Measurements from ENCODE around the gene CCDC57. TPM values are rescaled to one million over a fixed set of nuclear protein-coding genes. Genes with fewer than 3 reads are reported as not detected.
A peak's percentile ranks its signal among the peaks of the same experiment; 100 is the strongest.

Gene CCDC57
- total RNA-seq, 1 donor from 2014 or later: 24.7 TPM

DNA sequence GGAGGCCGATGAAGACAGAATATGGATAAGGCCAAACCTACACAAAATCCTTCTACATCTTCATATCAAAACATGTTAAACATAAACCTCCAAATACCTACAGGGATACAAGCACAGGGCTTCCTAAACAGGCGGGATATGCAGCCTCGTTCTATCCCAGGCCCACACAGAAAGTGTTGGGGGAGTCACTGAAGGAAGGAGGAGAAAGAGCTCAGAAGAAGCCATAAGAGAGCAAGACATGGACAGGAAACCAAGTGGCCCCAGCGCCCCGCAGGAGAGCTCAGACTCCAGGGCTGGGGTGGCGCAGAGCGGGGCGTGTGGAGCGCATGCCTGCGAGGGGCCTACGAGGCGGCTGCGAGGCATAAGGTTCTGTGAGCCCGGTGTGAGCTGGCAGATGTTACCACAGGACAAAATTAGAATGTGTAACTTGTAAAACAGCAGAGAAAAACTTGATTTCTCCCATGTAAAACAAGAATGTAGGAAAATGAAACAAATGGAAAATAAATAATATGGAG, 103.6 kb downstream of the CCDC57 start:
- no peak for DNase-seq (ENCODE audit: low spot score)

DNA sequence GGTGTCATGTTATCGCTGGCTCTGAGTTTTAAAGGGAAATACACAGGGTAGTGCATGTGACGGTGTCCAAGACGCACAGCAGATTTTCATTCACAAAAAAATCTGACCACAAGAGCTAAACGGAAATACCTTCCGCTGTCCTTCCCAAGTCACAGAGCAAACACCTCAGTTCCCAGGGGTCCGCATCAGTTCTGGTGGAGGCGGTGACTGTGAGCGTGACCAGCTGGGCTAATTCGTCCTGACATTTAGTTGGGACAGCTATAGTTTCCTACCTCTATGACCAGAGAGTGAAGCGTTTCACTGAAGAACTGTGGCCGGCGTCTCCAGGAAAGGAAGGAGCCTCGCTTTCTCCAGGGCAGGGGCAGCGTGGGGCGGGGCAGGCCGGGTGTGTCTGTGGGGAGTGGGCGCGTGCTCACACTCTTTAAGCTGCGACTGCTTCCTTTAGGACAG, 104.1 kb downstream of the CCDC57 start:
- DNase-seq (ENCODE audit: low spot score): no peak

DNA sequence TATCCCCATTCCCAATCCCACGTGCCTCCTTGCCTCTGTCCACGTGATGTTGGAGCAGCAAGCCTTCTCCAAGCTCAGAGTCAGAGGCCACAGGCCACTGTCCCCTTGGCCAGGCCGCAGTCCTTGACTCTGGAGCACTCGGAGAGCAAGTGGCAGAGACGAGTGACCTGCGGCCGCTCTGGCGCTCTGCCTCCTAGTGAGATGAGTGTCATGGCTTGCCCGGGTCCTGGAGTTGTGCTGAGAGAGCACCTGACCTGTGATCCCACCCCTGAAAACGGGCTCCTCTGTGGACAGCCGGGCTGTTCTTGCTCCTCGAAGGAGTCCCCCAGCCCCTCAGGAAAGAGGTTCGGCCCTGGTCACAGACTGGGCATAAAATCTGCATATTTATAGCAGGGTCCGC, 104.6 kb downstream of the CCDC57 start:
- no peak for DNase-seq (ENCODE audit: low spot score)

DNA sequence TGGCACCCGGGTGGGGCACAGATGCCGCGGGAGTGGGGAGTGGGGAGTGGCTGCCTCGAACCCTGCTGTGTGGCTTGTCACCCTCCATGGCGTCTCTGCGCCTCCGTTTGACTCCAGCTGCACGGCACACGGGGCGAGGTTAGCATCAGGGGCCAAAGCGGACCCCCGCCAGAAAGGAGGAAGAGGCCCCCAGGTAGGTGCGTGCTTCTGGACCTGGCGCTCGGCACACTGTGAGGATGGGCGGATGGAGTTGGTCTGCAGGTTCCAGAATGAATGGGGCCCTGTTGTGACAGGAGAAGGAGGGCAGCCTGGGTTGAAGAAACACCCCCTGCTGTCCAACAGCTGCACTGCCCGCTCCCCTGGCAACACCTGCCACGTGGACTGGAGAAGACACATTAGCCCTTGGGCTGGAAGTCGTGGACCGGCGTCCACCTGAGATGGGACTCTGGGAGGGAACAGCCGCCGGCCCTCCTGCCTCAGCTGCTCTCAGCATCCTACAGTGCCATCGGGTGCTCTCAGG, 105.2 kb downstream of the CCDC57 start:
- DNase-seq (ENCODE audit: low spot score): no peak

DNA sequence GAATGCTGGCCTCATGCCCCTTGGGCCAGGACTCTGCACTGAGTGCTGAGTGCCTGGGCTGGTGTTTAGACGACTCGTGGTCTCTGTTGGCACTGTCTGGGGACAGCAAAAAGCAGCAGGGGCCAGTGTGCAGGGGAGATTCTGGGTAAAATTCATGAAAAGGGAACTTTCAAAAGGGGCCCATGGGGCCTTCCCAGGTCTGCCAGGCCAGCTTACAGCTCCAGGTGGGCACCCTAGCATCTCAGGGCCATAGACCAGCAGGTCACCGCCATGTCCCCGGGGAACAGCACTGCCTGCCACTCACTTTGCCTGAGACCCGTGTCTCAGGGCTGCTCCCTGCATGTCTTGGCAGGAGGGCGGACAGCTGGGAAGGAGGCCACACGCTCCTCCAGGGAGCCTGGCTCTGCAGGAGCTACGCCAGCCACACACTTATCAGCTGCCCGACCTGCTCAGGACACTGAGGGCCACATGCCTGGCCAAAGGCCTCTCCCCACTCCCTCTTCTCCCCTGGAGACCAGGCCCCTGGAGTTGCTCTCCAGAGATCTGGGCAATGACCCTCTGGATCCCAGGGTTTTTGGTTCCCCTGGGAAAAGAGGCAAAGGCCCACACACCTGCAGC, 105.8 kb downstream of the CCDC57 start:
- DNase-seq (ENCODE audit: low spot score): no peak

DNA sequence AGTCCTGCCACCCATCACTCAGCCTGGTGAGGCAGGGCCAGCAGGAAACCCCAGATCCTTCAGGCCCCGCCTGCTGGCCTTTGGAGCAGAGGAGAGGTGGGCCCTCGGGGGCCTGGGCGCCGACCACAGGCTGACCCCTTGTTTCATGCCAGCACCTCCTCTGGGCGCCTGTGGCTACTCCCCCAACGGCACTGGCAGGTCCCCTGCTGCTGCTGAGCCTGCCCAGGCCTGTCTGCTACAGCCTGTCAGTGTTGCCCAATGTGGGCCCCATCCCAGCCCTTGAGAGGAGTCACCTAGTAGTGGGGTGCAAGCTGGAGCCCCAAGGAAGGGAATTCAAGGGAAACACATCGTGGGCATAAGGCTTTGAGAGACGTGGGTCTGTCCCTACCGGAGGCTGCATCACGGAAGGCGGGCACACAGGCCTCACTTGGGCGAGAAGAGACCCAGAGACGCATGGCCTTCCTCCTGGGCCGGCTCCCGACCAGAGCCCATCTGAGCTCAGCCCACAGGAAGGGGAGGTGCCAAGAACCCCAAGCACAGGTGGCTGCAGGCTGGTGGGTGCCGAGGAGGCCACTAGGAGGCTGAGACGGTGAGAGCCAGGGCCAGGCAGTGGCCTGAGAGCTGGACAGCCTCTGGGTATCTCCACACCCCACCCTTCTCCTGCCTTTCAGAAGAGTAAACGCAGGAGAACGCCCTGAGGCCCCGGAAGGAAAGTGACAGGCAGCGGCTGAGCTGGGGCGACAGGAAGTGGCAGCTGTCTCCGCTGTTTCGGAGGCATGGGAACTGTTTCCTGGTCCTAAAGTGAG, 106.6 kb downstream of the CCDC57 start:
- no peak for DNase-seq (ENCODE audit: low spot score)

DNA sequence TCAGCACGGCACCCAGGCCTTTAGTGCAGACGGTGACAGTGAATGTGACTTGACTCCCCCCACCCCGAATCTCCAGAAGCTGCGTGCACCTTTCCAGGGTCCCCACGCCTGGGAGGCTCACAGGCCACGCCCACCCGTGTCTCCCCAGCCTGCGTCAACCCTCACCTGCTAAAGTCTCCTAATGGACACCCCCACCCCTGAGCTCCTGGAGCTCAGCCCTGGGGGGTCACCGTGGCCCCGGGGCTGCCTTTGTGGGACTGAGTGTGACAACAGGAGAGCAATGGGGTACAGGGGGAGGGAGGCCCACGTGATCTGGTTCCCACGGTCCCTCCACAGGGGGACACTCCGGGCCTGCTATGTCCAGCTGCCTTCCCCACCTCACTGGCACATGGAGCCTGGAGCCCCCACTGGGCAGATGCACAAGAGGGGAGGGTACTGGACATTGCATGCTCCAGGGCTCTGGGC, 107.2 kb downstream of the CCDC57 start:
- no peak for DNase-seq (ENCODE audit: low spot score)

DNA sequence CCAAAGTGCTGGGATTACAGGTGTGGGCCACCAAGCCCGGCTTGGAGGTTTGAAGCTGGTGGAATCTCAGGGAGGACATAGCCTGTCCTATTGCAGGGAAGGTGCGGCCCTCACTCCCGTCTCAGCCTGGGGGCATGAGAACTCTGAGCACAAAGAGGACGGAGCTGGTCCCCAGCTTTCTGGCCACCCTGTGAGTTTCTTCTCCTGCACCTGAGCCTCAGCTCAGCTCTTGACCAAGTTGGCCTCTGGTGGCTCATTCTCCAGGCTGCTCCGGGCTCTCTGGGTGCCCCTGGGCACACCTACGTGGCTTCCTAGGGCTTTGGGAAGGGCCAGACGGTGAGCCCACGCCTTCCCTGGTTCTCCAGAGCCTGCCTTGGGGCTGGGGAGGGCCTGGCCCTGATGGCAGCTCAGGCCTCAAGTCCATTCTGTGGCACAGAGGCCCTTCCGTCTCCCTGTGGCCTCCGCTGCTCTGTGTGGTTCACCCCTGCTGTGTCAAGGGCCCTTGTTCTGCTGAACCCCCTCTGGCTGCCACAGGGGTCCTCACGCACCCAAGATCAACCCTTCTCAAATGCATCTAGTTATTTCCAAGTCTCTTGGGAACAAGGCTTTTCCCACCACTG, 107.7 kb downstream of the CCDC57 start:
- DNase-seq (ENCODE audit: low spot score): no peak

DNA sequence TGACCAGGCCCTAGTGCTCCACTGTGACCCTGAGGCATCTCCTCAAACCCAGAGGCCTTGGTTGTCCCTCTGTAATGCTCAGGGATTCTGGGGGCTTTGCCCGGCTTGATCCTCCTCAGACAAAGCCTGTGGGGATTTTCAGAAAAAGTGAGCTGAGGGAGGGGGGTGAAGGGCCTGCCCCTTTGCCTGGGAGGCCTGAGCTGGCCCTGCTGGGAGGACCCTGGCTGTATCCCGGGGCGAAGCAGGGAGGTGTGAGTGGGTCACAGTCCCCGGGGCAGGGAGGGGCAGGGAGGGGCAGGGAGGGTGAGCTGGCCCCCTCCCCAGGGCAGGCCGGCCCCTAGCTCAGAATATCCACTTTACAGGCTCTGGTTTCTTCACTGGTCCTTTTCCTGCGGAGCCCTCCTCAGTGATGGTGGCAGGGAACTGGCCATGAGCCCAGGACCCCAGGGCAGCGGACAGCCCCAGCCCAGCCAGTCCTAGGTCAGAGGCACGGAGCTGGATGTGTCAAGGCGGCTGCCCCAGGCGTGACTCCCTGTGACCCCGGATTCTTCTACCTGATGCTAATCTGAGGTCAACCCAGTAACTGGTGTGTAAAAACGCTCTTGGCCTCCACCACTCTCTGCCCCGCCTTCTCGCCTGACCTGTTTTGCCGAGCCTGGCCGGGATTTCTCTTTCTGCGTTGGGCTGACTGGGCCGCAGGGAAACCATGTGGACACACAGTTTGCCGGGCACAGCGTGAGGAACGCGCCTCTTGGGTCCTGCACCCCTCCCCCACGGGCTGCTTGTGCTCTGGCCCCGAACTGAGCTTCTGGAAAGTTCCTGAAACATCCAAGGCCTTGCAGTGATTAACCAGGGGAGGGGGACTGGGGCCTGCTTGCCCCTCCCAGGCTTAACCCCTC, 108.8 kb downstream of the CCDC57 start:
- no peak for DNase-seq (ENCODE audit: low spot score)

DNA sequence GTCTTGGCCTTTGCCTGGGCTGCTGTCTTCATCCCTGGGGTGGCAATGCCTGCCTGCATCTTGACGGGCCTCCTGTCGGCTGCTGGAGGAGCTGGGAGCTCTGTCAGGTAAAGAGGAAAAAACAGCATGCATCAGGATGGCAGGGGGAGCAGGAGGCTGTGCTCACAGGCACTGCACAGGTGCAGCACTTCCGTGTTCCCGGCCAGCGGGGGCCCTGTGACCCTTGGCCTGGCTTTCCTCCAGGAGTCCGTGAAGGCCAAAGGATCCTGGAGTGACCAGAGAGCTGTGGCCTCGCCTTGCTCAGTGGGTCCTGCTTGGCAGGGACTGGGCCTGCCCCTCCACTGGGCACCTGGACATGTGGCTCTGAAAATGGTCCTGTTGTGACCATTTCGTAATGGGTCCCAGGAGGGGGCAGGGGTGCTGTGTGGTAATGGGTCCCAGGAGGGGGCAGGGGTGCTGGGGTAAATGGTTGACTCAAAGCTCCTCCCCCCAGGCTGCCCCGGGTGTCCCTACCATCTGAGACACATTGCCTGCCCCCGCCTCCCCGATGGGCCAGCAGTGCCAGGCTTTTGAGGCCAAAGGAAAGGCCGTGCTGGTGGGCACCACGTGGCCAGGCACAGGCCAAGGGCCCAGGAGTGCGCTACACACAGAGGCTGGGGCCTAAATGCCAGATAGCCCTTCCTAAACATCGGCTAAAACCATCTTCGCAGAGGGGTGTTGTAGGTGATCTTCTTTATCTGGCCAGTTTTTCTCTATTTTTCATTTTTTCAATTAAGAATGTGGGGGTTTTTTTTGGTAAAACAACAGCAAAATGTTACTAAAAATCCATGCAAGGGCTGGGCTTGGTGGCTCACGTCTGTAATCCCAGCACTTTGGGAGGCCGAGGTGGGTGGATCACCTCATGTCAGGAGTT, 110.6 kb downstream of the CCDC57 start:
- no peak for DNase-seq (ENCODE audit: low spot score)

DNA sequence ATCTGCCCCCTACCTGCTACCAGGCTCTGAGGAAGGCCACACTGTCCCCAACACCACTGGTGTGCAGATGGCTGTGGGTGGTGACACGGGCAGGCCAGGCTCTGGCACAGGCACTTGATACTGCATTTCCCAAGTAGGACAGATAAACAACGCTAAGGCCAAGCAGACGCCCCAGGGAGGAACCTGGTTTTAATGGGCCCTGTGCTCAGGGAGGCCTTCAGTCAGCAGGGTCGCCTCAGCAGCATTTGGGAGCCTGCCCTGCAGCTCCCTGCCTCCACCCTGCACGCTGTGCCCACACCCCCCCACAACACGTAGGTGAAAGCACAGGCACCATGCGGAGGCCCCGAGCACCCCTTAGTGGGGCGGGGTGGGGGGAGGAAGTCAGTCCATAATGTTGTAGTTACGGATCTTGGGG, 111.3 kb downstream of the CCDC57 start:
- DNase-seq (ENCODE audit: low spot score): no peak

DNA sequence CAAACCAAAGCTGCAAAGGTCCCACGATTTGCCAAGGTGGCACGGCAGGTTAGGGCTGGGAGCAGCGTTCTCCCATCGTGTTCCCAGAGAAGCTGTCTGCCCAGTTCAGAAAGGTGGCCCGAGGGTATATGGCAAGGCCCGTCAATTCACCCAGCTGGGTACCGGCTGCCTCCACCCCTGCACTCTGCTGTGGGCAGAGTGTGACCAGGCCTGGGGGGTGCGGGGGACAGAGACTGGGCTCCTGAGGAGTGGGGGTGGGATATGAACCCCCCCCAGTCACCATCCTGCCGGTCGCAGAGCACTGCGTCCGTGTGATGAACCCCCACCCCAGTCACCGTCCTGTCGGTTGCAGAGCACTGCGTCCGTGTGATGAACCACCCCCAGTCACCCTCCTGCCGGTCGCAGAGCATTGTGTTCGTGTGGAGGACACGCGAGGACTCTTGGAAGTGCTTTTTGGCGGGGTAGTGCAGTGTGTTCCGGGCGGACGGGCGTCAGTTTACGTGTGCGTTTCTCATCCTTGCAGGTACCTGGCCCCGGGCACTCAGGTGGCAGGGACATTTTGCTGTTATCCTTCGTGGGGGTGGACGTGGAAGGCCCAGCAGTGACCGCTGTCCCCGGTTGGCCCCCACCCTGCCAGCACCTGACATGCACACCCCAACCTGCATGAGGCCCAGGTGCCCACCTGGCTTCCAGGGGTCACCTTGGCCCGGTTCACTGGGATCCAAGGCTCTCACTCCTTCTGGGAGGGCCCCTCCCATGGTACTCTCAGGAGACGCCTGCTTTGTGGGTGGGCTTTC, 111.9 kb downstream of the CCDC57 start:
- DNase-seq (ENCODE audit: low spot score): no peak

DNA sequence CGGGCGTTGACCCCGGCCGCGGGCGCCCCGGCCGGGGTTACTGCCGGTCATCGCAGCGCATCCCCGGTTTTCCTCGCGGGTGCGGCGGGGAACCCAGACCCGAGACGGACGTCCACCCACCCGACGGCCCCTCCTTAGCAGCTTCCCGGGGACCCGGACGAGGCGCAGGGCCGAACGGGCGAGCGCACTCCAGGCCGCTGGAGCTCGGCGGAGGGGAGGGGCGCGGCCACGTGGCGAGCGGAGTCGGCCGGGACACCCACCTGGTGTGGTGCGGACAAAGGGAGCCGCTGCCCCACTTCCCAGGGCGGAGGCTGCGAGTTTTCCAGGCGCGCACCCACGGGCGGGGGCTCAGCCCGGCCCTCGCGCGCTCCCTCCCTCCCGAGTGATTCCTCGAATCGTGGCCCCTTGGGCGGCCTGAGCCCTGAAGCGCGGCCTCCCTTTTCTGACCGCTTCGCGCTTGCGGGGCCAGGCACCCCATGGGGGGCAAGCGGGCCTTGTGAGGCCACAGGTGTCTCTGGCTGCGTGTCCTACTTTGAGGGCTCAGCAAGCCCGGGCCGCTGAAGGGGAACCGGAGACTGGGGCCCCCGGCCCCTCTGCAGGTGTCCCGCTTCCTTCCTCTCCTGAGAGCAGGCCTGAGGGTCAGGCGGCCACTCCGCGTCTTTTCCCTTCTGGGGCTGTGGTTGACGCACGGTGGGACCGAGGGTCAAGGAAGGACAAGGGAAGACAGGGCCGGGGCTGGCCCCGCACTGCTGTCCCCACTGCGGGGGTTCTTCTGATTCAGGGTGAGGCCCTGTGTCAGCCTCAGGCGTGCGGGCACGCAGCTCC, 113.5 kb downstream of the CCDC57 start:
- no peak for DNase-seq (ENCODE audit: low spot score)

DNA sequence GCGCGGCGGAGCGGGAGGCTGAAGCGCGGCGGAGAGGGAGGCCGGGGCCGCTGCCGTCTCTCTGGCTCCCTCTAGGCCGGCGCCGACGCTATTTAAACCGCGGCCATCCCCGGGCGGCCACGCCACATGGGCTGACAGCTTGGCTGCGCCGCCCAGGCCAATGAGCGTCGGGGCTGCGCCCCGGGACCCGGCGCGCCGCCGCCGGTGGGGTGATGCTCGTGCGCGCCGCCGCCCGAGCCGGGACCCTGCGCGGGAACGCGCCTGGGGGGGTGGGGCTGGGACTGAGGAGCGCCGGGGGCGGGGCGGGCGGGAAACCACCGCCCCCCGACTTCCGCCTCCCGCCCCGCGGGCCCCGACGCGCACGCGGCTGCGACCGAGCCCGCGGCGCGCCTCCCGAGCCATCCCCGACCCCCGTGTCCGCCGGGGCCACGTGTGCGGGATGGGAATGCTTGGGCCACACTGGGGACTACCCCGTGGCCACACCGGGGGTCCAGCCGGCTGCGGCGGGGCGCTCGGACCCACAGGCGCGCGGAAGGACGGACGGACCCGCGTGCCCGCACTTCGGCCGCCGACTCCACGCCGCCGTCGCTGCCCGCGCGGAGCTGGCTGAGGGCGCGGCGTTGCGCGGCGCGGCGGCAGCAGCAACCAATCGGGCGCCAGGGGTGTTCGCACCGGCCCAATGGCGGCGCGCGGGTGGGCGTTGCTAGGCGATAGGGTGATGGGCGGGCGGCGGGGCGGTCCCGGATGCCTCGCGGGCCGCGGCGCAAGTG, 114.3 kb downstream of the CCDC57 start, which contains the start of gene FASN:
TSS of gene FASN (minus strand) at position 68 of the 770 bp plus-strand sequence. CDS start 1,791 bp downstream, outside the sequence.
- DNase-seq (ENCODE audit: low spot score): peak; percentile 98

DNA sequence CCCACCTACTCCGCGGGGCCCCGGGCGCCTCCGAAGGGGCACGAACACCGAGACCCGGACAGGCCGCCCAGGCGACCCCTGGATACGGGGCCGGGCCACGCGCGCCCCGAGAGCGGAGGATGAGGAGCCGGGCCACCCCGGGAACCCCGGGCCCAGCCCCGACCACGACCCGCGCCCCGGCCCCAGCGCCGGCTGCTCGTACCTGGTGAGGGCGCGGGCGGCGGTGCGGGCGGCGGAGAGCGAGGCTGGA, 114.8 kb downstream of the CCDC57 start:
- DNase-seq (ENCODE audit: low spot score): no peak

DNA sequence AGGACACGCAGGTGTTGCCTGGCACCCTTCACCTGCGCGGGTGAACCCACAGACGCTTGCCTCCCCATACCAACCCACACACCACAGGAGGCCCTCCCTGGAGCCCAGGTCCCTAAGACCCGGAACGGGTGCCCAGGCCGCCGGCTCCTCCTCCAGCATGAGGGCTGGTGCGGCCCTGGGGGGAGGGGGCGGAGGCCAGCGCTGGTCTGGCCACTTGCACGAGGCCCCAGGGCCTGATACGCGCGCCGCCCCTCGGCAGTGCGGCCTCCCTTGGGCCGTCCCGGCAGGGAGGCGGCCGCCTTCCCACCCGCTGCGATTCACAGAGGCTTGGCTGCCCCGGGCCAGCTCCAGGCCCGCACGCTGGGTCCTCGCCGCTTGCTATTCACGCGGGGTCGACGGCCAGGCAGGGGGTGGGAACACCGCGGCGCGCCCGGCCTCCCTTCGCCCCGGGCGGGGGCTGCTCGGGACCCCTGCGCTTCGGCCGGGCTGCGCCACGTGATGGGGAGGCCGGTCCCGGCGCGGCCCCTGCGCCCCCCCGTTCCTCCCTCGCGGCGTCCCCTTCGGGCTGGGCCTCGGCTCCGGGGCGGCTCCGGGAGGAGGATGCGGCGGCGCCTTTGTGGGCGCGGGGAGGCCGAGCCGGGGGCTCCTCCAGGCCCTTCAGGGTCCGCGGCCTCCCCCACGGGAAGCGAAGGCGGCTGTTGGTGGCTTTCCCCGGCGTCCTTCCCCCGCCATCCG, 115.3 kb downstream of the CCDC57 start:
- DNase-seq (ENCODE audit: low spot score): no peak
